CD4-positive, alpha-beta T cell treated with Interleukin-17A for 1 hour (primary cell): Measurements from ENCODE around the gene POLD2.
"Not testable (repeated sequence)": the region's sequence is repeated elsewhere in the genome, so short reads cannot be mapped to it uniquely, and the experiment has no call there.

Experiments
- DNase-seq: peaks from one replicate; pipeline ENCODE4 v3.0.0-alpha.2; 2020

Gene POLD2

GRCh38 chr7:44123190-44124003, at the start of gene POLD2:
Gene POLD2 (minus strand): TSS chr7:44123548. CDS start chr7:44122053, 1,495 bp downstream.
- DNase-seq, result peak; percentile 97

GRCh38 chr7:44172803-44173424, 49.6 kb upstream of the POLD2 start:
- DNase-seq, result no peak

GRCh38 chr7:44172352-44172751, 49.0 kb upstream of the POLD2 start:
- no peak for DNase-seq

- DNase-seq, result not testable (repeated sequence)
Measured at GRCh38 chr7:44171901-44172300, 48.6 kb upstream of the POLD2 start.

- DNase-seq, result no peak
Measured at GRCh38 chr7:44167920-44168319, 44.6 kb upstream of the POLD2 start.

- no peak for DNase-seq
Measured at GRCh38 chr7:44163591-44163990, 40.2 kb upstream of the POLD2 start.

GRCh38 chr7:44162785-44163395, 39.5 kb upstream of the POLD2 start:
- no peak for DNase-seq

- DNase-seq, result no peak
Measured at GRCh38 chr7:44162179-44162578, 38.8 kb upstream of the POLD2 start.

GRCh38 chr7:44161371-44161770, 38.0 kb upstream of the POLD2 start:
- no peak for DNase-seq

GRCh38 chr7:44159824-44160630, 36.7 kb upstream of the POLD2 start:
- DNase-seq, result no peak

- no peak for DNase-seq
Measured at GRCh38 chr7:44158873-44159631, 35.7 kb upstream of the POLD2 start.

- DNase-seq, result no peak
Measured at GRCh38 chr7:44158096-44158872, 34.9 kb upstream of the POLD2 start.

- no peak for DNase-seq
Measured at GRCh38 chr7:44157116-44158080, 34.0 kb upstream of the POLD2 start.

GRCh38 chr7:44156453-44157010, 33.2 kb upstream of the POLD2 start:
- no peak for DNase-seq

GRCh38 chr7:44155191-44156185, 32.1 kb upstream of the POLD2 start:
- no peak for DNase-seq

GRCh38 chr7:44154703-44155102, 31.4 kb upstream of the POLD2 start:
- no peak for DNase-seq

- no peak for DNase-seq
Measured at GRCh38 chr7:44153948-44154335, 30.6 kb upstream of the POLD2 start.
